NCI-H1694 treated with DMSO at 0.1 percent for 48 hours (cell line): ENCODE measurements around the gene TSPAN10.
A peak's percentile ranks its signal among the peaks of the same experiment; 100 is the strongest.

Source experiments
- DNase-seq: peaks from one replicate; lab custom pipeline; 2025; lab: John Stamatoyannopoulos, UW

TSPAN10 gene

DNA sequence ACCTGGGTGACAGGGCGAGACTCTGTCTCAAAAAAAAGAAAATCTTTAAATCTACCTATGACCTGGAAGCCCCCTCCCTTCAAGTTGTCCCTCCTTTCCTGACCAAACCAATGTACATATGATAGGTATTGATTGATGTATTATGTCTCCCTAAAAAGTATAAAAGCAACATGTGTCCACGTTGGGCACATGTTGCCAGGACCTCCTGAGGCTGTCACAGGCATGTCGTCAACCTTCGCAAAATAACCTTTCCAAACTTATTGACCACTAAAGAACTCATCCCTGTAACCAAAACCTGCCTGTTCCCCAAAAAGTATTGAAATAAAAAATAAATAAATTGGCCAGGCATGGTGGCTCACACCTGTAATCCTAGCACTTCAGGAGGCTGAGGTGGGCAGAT lies 25.0 kb downstream of the TSPAN10 start:
- no peak for DNase-seq

- DNase-seq, result no peak
Measured at GRCh38 chr17:81664051-81664470, 27.1 kb downstream of the TSPAN10 start.

DNA sequence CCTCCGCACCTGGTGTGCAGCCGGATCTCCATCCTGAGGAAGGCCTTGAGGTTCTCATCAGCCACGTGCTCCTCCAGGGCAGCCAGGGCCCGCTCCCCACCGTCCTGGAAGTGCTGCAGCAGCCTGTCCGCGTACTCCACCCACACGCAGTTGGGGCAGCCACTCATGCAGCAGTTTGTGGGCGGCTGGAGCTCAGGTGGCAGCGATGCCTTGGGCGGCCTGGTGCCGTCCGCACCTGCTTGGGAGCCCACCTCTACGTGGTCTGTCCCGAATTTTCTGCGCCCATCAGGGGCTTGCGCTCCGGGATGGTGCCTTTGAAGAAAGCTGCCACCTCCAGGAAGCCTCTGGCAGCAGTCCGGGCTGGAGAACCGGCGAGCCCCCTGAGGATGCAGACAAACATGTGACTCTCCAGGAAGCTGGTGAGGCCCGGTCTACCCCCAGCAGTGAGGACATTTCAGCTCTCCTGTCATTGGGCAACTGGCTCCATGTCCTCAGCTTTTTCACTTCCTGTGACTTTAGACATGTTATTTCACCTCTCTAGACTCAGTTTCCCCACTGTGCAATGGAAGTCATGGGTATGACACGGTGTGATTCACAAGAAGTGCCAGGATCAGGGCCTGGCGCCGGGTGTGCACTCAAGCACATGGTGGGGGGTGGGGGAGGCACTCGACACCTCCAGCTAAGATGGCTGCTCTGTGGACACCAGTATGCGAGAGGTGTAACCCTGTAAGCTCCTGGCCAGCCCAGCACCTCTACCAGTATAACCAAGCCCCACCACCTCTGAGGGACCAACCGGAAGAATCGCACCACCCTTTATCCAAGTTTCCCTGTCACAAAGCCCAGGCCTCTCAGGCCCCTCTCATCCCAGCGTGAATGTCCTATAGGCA lies 28.5 kb downstream of the TSPAN10 start:
- no peak for DNase-seq

- no peak for DNase-seq
Measured at GRCh38 chr17:81666092-81666341, 29.0 kb downstream of the TSPAN10 start.

DNA sequence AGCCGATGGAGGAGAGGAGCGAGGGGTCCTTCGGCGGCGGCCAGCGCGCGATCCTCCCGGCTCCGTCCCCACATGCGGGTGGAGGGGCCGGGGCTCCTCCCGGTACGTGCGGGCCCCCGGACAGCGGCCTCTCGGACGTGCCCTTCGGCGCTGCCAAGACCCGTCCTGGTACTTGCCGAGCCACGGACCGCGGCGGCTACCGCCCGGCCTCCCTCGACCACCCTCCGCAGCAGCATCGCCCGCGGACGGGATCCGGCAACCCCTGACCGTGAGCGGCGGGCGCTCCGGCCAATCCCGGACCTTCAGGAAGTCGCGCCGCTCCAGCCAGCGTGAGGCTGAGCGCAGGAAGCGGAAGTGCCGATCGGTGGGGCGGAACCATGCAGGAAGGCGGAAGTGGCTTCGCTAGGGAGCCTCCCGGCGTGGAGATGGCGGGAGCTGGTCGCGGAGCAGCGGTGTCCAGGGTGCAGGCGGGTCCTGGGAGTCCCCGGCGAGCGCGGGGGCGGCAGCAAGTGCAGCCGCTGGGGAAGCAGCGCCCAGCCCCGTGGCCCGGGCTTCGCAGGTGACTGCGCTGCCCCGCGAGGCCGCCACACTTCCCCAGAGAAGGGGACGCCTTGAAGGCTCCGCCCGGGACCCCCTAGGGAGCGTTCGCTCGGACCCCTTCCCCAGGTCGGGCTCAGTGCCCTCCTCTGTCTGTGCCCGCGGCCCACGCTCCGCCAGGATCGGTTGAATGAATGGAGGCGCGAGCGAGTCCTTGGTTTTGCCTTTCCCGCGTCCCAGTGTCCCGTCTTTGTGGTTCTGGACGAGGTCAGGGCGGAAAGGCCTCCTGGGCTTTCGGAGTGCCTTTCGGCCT lies 29.6 kb downstream of the TSPAN10 start, which contains the start of the genes CCDC137 and OXLD1:
Gene CCDC137, plus strand, starts transcription at position 396 of the 850 bp plus-strand sequence. Its CDS starts 30 bp downstream, at position 426.
Gene OXLD1, minus strand, starts transcription at position 264 of the 850 bp plus-strand sequence. Its CDS starts 28 bp downstream, at position 236.
- peak; percentile 90 for DNase-seq

DNA sequence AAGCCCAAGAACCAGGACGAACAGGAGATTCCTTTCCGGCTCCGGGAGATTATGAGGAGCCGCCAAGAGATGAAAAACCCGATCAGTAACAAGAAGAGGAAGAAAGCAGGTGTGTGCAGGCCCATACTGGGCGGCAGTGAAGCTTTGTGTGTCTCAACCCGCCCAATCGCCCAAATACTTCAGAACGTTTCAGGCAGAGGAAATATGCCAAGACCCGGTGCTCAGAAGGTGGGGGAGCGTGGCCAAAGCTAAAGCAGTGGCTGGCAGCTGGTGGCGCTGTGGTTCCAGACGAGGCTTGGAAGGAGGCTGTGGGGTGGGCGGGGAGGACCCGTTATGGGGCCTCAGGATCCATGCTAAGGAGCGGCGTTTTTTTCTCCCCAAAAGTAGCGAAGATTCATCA lies 30.8 kb downstream of the TSPAN10 start:
- no peak for DNase-seq

DNA sequence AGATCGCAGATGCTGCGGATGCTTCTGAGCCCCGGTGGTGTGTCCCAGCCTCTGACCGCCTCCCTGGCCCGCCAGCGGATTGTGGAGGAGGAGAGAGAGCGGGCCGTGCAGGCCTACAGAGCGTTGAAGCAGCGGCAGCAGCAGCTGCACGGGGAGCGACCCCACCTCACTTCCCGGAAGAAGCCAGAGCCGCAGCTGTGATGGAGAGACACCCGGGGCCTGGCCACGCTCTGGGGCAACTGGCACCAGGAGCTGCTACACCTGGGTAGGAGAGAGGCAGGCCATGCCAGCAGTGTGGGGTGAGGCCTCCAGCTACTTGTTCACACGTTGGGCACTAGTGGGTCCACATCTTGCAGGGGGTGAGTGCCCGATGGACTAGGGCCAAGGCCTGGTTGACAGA lies 35.5 kb downstream of the TSPAN10 start:
- DNase-seq, result no peak

DNA sequence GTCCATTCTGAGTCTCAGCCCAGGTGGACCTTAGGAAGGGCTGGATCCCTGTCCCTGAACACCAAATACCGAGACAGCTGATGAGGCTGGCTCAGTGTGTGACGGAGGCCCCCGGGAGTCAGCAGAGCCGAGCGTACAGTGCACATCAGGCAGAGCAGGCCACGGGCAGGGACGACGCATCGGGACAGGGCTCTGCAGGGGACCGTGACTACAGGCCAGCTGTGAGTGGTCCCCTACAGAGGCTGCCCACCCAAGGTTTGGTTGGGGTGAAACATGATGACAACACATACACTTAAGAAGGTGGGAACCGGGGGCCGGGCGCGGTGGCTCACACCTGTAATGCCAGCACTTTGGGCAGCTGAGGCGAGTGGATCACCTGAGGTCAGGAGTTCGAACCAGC lies 36.0 kb downstream of the TSPAN10 start:
- DNase-seq, result no peak

- DNase-seq, result no peak
Measured at GRCh38 chr17:81673561-81674258, 36.7 kb downstream of the TSPAN10 start.

- DNase-seq, result peak; percentile 34
Measured at GRCh38 chr17:81675515-81676221, 38.7 kb downstream of the TSPAN10 start.

- no peak for DNase-seq
Measured at GRCh38 chr17:81676906-81677305, 39.9 kb downstream of the TSPAN10 start.

- DNase-seq, result no peak
Measured at GRCh38 chr17:81680150-81680549, 43.2 kb downstream of the TSPAN10 start.

DNA sequence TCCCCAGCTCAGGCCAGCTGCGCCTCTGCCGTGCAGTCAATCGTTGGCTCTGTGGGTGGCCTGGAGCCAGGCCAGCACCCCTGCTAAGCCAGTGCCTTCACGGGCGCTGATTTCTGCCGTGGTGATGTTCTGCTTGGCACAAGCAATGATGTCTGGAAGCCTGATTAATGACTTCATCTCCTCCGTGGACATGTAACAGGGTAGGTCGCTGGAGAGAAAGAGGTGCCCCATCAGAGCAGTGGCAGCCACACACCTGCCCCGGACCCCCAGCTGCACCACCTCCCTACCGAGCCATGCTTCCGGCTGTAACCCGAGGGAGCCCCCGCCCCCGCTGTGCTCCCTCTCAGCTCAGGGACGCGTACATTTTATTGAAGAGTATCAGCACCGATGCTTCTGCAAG lies 44.7 kb downstream of the TSPAN10 start:
- DNase-seq, result peak; percentile 61

- DNase-seq, result no peak
Measured at GRCh38 chr17:81682565-81683207, 45.7 kb downstream of the TSPAN10 start.

GRCh38 chr17:81683208-81683583 lies 46.2 kb downstream of the TSPAN10 start:
- no peak for DNase-seq

DNA sequence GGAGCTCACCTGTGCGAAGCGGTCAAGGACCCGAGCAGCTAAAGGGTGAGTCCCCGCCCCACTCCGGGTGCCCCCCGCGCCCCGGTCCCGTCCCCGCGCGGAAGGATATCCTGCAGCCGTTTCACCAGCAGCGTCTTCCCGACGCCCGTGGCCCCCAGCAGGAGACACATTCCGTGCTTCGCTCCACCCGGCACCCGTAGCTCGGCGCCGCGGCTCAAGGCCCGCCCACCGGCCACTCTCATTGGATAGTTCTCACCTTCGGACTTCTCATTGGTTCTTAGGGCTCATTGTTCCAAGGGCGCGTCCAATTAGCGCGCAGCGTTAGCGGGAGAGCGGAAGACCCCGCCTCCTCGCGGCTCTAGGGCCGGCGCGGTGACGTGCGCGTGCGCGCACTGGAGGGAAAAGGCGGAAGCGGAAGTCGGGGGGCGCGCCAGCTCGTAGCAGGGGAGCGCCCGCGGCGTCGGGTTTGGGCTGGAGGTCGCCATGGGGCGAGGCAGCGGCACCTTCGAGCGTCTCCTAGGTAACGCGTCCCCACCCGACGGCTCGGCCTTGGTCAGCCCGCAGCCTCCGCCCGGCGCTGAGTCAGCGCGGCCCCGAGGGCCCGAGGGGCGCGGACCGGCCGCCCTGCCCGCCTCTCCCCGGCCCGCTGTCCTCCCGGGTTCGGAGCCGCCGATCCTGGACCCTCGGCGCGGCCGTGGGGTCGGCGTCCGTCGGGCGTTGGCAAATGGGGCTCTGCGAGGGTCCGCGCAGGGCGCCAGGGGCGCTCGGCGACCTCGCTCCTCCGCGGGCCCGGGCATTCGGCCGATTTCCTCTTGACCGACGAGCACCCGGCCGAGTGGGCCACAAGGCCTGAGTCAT lies 46.8 kb downstream of the TSPAN10 start, which contains the start of the genes ARL16 and HGS:
Gene ARL16, minus strand, starts transcription at position 214 of the 858 bp plus-strand sequence. Its CDS starts 44 bp downstream, at position 170.
Gene HGS, plus strand, starts transcription at position 428 of the 858 bp plus-strand sequence. Its CDS starts 56 bp downstream, at position 484.
- peak; percentile 98 for DNase-seq

DNA sequence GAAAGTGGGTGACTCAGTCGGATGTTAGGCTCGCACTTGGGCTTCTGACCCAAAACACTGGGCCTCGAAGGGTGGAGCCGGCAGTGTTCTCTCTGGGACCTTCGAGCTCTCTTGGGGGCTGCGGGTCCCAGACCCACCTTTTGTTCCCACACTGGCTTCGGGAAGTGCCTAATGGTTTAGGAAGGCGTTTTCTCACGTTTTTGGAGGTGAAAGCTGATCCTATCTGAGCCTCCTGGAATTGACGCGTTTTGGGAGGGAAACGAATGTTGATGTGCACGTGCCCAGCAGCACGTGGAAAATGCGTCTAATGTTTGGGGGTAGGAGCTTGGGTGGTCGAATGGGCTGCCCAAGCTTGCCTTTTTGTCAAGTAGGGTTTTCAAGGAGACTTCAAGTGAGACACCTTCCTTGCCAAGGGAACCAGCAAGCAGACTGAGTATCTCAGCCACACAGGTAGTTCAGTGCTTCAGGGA lies 47.5 kb downstream of the TSPAN10 start:
- DNase-seq, result no peak

GRCh38 chr17:81685108-81685507 lies 48.1 kb downstream of the TSPAN10 start:
- no peak for DNase-seq

DNA sequence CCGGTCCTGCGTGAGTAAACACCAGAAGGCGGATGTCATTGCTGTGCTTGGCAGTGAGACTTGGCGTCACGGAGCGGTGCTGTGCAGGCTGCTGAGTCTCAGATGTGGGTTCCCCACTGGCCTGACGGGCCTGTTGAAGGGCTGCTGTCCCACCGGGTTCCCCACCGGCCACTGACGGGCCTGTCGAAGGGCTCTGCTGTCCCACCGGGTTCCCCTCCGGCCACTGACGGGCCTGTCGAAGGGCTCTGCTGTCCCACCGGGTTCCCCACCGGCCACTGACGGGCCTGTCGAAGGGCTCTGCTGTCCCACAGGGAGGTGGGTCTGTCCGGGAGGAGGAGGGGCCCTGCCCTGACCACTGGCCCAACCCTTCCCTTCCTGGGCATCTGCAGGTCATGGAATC lies 49.6 kb downstream of the TSPAN10 start:
- no peak for DNase-seq
